K562 (cell line): ENCODE results near the gene FCGR3A. TPM values are rescaled to one million over a fixed set of nuclear protein-coding genes. Genes with fewer than 3 reads are reported as not detected.
"Not testable (repeated sequence)": the region's sequence is repeated elsewhere in the genome, so short reads cannot be mapped to it uniquely, and the experiment has no call there.

Source experiments
- ATAC-seq: fragments of 200-7000 bp; cut with Tn5 transposase; 3 replicates; pipeline ENCODE4 v1.9.1; 2020; ENCODE audit warnings: moderate library complexity
- BruUV-seq: library from RNA; stranded (reverse); fragments of 400-500 nt; replicated peaks from 2 replicates; lab custom pipeline; 2021; lab: Mats Ljungman, UMichigan
- CTCF ChIA-PET: fragments of 300-600 bp; formaldehyde crosslinking; extraction: SDS; loops from one replicate; lab custom pipeline; 2021; ENCODE audit warnings: low intra/inter-chr PET ratio; lab: Yijun Ruan, JAX
- POLR2A ChIA-PET: fragments of 300-600, 350-650 bp; sonication (Branson Sonifier 250); formaldehyde crosslinking; extraction: SDS; loops from one replicate; lab custom pipeline; 2021; ENCODE audit warnings: antibody characterized with exemption, inconsistent platforms; lab: Yijun Ruan, JAX
- DNase-seq, 4 experiments: peaks; one replicate each; pipeline versions ENCODE4 v3.0.0 to v3.0.0-alpha.2; 2011 to 2018; ENCODE audit warnings: low spot score in 3 of 4, mixed read lengths in 3 of 4; ENCODE audit errors: extremely low read depth in 1 of 4
- FAIRE-seq: peaks from 2 replicates; lab custom pipeline; 2011; peaks lifted over from hg19 to GRCh38; lab: Jason Lieb, UNC
- H2AFZ ChIP-seq: 2 replicates; pipeline ENCODE4 v1.6.0; 2011; ENCODE audit warnings: low read depth, low read length, control low read depth, inconsistent platforms
- H3K27ac ChIP-seq: fragments of 200-600 bp; 3 replicates; pipeline ENCODE4 v1.8.0; 2011; ENCODE audit warnings: low read depth, mild to moderate bottlenecking, control low read depth, inconsistent platforms, low read length, moderate library complexity, mixed read lengths; ENCODE audit errors: extremely low read depth
- H3K27me3 ChIP-seq, 2 experiments: fragments of 300-600 bp in 1 of 2; 2 replicates in 1 of 2; 3 replicates in 1 of 2; pipeline versions ENCODE4 v1.6.0 to v1.8.0; 2011; ENCODE audit warnings: inconsistent platforms in 2 of 2, low read length in 2 of 2, mild to moderate bottlenecking in 1 of 2, mixed read lengths in 1 of 2, moderate library complexity in 1 of 2; ENCODE audit not compliant: control insufficient read depth in 2 of 2, insufficient read depth in 2 of 2
- H3K36me3 ChIP-seq: fragments of 300-600 bp; 3 replicates; pipeline ENCODE4 v1.8.0; 2011; ENCODE audit warnings: mild to moderate bottlenecking, low read length, inconsistent platforms; ENCODE audit not compliant: control insufficient read depth, insufficient read depth
- H3K4me1 ChIP-seq, 2 experiments: fragments of 200-600 bp in 1 of 2; replicated peaks in 1 of 2; 2 replicates in 1 of 2; 3 replicates in 1 of 2; pipeline versions ENCODE4 v1.5.1 to v1.8.0; 2011; ENCODE audit warnings: inconsistent platforms in 2 of 2, low read length in 2 of 2, mild to moderate bottlenecking in 1 of 2, mixed read lengths in 1 of 2, moderate library complexity in 1 of 2; ENCODE audit not compliant: control insufficient read depth in 2 of 2, insufficient read depth in 2 of 2
- H3K4me2 ChIP-seq: 2 replicates; pipeline ENCODE4 v1.6.1; 2011; ENCODE audit warnings: low read length, control low read depth, inconsistent platforms, mixed read lengths; ENCODE audit not compliant: insufficient read depth
- H3K4me3 ChIP-seq: fragments of 200-600 bp; sonication (generic), shearing (Covaris generic); 2 replicates; pipeline ENCODE4 v1.5.1; 2016; ENCODE audit warnings: control low read depth, inconsistent platforms
- H3K79me2 ChIP-seq: fragments of 200-600 bp; 3 replicates; pipeline ENCODE4 v1.8.0; 2011; ENCODE audit warnings: low read length, inconsistent platforms; ENCODE audit not compliant: control insufficient read depth, insufficient read depth
- H3K9ac ChIP-seq, 2 experiments: 2 replicates each; pipeline versions ENCODE4 v1.6.0 to v1.6.1; 2011; ENCODE audit warnings: low read depth in 2 of 2, low read length in 2 of 2, control low read depth in 1 of 2, inconsistent platforms in 1 of 2, mild to moderate bottlenecking in 1 of 2, mixed read lengths in 1 of 2; ENCODE audit not compliant: insufficient read depth in 1 of 2
- H3K9me1 ChIP-seq: one replicate; pipeline ENCODE4 v1.6.0; 2011; ENCODE audit warnings: inconsistent platforms, mild to moderate bottlenecking, low read length, moderate library complexity; ENCODE audit not compliant: control insufficient read depth, insufficient read depth
- H3K9me3 ChIP-seq: replicated peaks from 2 replicates; pipeline ENCODE4 v1.5.1; 2011; ENCODE audit warnings: low read depth, low read length, inconsistent platforms; ENCODE audit not compliant: control insufficient read depth, insufficient read depth
- H4K20me1 ChIP-seq: replicated peaks from 2 replicates; pipeline ENCODE4 v1.6.1; 2011; ENCODE audit warnings: low read length, inconsistent platforms, mixed read lengths; ENCODE audit not compliant: control insufficient read depth, insufficient read depth
- WGBS: fragments of 100-300 bp; shearing (Covaris generic); methylation state at CpG from one replicate; pipeline ENCODE4 v1.1.6; 2016; ENCODE audit warnings: low coverage, mixed read lengths; ENCODE audit not compliant: insufficient coverage; ENCODE audit errors: missing lambda C conversion rate; 5-methylcytosine and 5-hydroxymethylcytosine counted together
- in situ Hi-C: fragments of 300-500 bp; cut with MboI; formaldehyde crosslinking; loops from 4 replicates; pipeline ENCODE4 v1.15.0; 2018; ENCODE audit warnings: inconsistent platforms, mixed read lengths
- intact Hi-C: fragments of 100-400 bp; cut with micrococcal nuclease; formaldehyde crosslinking; loops from 2 replicates; pipeline ENCODE4 v1.14.2; 2022
- polyA plus RNA-seq, 8 experiments: library from polyadenylated mRNA; depleted of rRNA in 4 of 8; stranded (reverse) in 5 of 8; unstranded in 3 of 8; fragments of >200 nt; fragmentation: Nextera tagmentation in 2 of 8; fragmentation: Illumina TruSeq in 1 of 8; extraction: Ambion mirVana in 2 of 8; extraction: Trizol in 1 of 8; gene quantifications; 2 replicates each; pipeline versions ENCODE4 v1.2.1 to v1.2.3, GENCODE V29; 2011 to 2014; ENCODE audit warnings: inconsistent platforms in 1 of 8, missing spikeins in 1 of 8
- total RNA-seq, 7 experiments: library from RNA; depleted of rRNA in 6 of 7; stranded (reverse); fragments of >200 nt in 6 of 7; fragmentation: Illumina TruSeq in 2 of 7; extraction: Trizol in 2 of 7; gene quantifications; 2 replicates each; pipeline versions ENCODE4 v1.2.1 to v1.2.3, GENCODE V29; 2011 to 2021; ENCODE audit warnings: low replicate concordance in 1 of 7

Gene FCGR3A
- total and polyA plus RNA-seq, 9 of the 15 experiments (the other 6 are each of a cell fraction or from before 2014, with no cell fraction given) = 0.04 to 0.29 (median 0.14) TPM; not detected in 3

DNA sequence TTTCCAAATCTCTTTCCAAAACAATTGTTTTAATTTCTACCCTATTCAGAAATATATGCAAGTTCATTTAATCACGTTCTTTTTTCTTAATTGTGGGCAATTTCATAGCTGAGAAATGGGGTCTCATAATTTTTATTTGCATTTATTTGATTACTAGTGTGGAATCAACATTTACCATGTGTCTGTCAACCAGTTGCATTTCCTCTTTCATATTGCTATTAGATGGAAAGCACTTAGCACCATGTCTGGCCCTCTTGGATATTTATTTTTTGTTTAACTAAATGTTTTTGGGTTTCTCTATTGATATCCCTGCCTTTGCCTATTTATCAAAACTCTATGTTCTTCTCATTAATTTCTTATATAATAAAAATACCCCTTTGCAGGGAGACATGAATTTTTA is 13.9 kb upstream of the FCGR3A start:
- H4K20me1 ChIP-seq, FAIRE-seq, H3K79me2 ChIP-seq, H3K4me2 ChIP-seq, CTCF ChIA-PET, intact Hi-C loops, DNase-seq, in situ Hi-C loops, H3K4me3 ChIP-seq, POLR2A ChIA-PET, ATAC-seq, H3K9me3 ChIP-seq, H3K27me3 ChIP-seq, H3K27ac ChIP-seq, BruUV-seq, H3K9me1 ChIP-seq, H3K36me3 ChIP-seq: not testable (repeated sequence)
- WGBS = no CpG with 5 or more reads among the region's 1 CpG
- peaks cover 0 to 13% of the 10 kb centered on the region in 2 experiments; a peak in 4 of 5 replicates for H3K4me1 ChIP-seq
- H3K9ac ChIP-seq = peak overlapping the region in 1 of 2 experiments; percentile 34; a peak in 1 of 4 replicates
- peak overlapping the region; percentile 77; the same call in 1 of the 2 replicates for H2AFZ ChIP-seq

- Histone ChIP-seq H2AFZ (peak overlapping the region; percentile 77; the same call in 1 of the 2 replicates), H3K4me1 (peaks cover 0 to 12% of the 10 kb centered on the region in 2 experiments; a peak in 3 of 5 replicates)
- H3K4me3 ChIP-seq, H3K9me1 ChIP-seq, POLR2A ChIA-PET, DNase-seq, CTCF ChIA-PET, H3K9me3 ChIP-seq, BruUV-seq, ATAC-seq, FAIRE-seq, H3K9ac ChIP-seq, H3K27ac ChIP-seq, in situ Hi-C loops, H3K79me2 ChIP-seq, H3K36me3 ChIP-seq, H4K20me1 ChIP-seq, intact Hi-C loops, H3K4me2 ChIP-seq, H3K27me3 ChIP-seq: not testable (repeated sequence)
- no CpG with 5 or more reads among the region's 3 CpGs for WGBS
Observed at GRCh38 chr1:161562441-161562840, 12.8 kb upstream of the FCGR3A start.
